ENCODE measurements around the gene HNRNPH1. TPM values are rescaled to one million over a fixed set of nuclear protein-coding genes. Genes with fewer than 3 reads are reported as not detected.
"Not testable (repeated sequence)": the region's sequence is repeated elsewhere in the genome, so short reads cannot be mapped to it uniquely, and the experiment has no call there.

Gene HNRNPH1
- total RNA-seq, 1 donor from 2014 or later: 673 TPM

DNA sequence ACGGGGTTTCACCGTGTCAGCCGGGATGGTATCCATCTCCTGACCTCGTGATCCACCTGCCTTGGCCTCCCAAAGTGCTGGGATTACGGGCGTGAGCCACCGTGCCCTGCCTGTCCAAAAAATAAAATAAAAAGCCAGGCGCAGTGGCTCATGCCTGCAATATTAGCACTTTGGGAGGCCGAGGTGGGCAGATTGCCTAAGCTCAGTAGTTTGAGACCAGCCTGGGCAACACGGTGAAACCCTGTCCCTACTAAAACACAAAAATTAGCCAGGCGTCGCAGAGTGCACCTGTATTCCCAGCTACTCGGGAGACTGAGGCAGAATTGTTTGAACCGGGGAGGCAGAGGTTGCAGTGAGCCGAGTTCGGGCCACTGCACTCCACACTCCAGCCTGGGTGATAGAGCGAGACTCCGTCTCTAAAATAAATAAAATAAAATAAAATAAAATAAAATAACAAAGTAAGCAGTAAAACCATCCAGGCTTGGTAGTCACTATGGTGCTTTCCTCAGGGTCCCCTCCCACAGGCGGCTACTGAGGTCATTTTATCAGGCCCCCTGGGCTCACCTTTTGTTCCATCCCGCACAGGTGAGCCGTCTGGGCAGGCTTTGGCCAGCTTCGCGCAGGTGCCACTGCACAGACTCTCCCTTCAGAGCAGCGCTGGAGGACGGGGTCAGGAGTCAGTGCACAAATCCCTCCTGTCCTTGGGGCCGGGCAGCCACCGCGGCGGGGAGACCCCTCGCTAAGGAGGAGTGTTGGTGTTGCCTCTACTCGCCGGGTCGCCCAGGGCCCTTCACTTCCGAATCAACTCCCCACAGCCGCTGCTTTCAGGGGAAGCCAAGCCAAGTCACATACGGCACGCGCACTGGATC, 10.3 kb upstream of the HNRNPH1 start:
- intact Hi-C loops (cut with DNase I); ATAC-seq: not testable (repeated sequence)
- peak; percentile 36 for DNase-seq (ENCODE audit: low spot score)

DNA sequence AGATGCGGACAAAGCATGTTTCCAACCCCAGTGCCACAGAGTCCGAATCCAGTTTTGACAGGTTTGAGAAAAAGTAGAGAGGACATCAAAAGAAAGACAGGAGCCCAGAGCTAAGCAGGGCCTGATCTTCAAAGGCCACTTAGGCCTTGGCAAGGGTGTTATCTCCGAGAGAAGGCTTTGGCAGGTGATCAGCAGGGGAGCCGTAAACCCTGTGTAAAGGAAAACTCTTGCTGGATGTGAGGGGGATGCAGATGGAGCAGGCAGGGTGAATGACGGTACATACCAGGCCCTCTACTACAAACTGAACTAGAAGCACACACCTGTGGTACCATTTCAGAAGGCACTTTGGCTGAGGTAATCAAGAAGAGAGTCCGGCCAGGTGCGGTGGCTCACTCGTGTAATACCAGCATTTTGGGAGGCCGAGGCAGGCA, 1.4 kb upstream of the HNRNPH1 start:
- DNase-seq (ENCODE audit: low spot score) (peak; percentile 54), ATAC-seq (no peak)
- intact Hi-C loops (cut with DNase I): no loop called here

DNA sequence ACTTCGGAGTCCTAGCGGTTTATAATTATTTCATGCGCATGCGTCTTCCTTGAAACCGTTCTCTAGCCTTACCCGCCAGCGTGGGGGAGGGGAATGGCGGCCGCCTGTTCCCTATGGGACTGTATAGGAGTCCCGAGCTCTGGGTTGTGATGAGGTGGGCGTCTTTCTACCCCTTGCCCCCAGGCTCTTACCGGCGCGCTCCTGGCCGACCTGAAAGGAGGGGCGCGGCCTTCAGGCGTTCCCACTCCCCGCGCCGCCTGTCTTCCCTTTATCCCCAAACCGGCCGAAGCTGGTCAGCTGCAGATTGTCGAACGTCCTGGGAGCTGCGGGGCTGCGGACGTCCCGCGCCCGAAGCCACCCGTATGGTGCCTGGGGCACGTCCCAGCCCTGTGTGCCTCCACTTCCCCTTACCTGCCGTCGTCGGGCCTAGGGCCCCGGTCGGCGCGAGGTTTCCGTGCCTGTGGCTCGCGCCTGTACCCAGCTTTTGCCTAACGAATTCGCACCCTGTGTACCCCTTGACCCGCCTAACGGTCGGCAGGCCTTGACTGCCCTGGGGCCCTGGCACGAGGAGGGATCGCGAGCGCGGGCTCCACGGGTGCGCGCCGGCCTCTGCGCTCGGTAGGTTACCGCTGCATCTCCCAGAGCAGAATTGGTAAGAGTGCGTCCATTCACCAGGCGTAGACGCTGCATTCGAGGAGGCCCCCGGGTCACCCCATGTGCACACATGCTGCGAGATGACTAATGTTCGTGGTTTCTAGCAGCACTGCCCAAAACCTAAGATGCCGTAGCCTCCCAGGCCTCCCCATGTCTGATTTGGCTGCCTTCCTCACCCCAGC, 653 bp upstream of the HNRNPH1 start:
- DNase-seq (ENCODE audit: low spot score) (peak; percentile 72), ATAC-seq (peak; percentile 43)
- intact Hi-C loops (cut with DNase I): no loop called here

DNA sequence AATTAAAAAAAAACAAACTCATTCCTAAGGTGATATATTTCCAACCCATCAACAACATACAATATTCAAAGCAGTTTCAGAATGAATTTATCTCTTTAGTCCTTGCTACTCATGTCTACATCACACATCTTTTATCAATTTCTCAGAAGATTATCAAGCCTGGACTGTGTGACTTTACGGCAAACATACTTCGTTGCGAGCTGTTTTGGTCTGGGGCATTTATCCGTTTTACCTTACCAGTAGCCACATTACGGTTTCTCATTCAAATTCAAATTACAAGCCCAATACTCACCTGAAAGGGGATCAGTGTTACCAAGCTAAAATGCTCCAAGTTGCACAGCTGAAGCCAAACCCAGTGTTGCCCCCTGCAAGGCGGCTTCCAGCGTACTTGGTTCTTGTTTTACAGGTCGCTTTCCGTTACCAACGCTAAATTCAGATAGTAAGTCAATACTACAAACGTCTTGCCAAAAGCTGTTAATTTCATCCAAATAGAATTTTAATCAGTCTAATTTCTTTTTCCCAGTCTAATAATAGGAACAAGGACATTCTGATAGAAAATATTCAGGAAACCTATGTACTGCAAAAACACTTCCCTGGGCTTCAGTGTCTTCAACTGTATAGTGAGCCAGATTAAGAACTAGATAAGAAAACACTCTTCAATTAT, 1.8 kb downstream of the HNRNPH1 start:
- DNase-seq (ENCODE audit: low spot score): peak; percentile 50
- no peak for ATAC-seq
- intact Hi-C loops (cut with DNase I): no loop called here

DNA sequence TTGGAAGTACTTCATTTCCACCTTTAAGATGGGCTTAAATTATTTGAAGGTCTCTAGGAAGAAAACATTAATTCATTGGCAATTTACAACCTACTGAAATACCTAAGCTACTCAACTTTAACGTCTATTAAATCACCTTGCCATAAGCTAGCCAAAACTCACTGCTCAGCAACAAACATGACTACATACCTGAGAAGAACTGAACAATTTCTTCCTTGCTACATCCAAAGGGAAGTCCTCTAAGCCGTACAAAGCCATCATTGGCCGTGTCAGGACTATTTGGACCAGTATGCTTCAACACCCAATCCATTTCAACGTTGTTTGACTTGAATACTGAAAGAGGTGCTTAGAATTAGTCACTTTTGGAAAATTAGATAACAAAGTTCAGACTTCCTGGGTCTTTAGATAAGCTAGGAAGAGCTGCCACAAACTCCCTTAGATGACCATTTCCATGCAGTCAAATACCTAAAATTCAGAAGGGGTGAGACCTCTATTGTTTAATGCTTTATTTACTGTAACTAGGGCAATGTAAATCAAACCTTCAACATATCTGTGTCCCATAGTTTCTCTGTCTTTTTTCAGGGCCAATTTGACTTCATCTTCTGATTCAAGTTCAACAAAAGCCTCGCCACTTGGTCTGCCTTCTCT, 2.6 kb downstream of the HNRNPH1 start:
- intact Hi-C loops (cut with DNase I): no loop called here
- no peak for ATAC-seq
- no peak for DNase-seq (ENCODE audit: low spot score)

DNA sequence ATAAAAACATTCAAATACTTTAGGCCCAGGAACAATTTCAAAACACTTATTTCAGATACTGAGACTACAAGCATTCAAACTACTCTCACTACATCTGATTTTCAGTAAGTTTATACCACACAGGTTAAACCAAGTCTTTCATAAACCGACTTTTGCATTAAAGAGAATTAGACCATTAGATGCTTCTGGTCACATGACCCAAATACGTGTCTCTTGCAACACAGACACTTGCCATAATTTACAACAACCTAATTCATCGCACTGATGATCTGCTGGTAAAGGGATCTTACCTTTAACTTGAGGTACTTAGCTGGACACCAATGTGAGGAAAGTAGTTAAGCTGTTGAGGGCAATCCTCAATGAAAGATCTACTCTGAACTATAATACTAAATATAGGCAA, 3.2 kb downstream of the HNRNPH1 start:
- intact Hi-C loops (cut with DNase I): no loop called here

DNA sequence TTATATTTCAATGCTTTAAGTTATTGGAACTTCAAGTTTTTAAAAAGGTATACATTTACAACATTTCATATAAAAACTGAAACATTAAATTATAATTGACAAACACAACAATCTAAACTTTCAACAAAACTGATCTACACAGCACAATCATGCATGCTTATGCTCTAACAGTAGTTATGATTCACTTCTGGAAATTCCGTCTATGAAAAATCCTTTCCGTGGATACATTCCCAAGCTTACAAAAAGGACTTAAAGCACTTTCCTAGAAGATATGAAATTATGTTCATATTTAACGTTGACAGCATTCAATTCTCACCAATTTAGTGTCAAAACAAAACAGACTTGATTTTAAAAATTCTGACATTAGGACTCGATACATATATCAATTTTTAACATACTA, 3.7 kb downstream of the HNRNPH1 start:
- ATAC-seq: no peak
- DNase-seq (ENCODE audit: low spot score): no peak
- intact Hi-C loops (cut with DNase I): no loop called here

More for the DNA sequence above, 3.2 kb downstream of the HNRNPH1 start:
- ATAC-seq: no peak
- DNase-seq (ENCODE audit: low spot score): no peak

DNA sequence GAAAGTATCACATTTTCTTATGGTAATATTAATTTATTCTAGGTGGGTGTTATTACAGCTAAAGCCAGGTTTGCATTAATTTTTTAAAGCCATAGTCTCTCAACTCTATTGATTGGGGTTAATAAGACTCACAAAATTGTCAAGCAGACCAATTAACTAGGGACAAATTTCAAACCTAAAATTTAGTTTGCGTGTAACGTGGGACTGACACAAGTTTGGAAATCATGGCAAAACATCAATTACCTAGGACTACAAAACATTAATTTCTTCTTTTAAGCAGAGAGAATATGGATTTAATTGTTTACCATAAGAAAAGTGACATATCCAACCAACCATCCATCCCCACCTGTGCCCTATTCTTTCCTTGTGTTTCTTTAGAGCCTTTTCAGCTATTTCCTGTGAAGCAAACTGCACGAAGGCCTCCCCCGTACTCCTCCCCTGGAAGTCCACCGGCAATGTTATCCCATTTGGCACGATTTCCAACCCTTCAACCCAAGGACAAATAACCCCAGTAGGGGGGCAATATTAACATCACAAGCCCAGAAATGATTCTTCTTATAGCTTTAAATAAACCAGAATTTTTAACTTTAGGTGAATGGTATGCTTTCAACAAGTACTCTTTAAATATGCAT, 4.4 kb downstream of the HNRNPH1 start:
- ATAC-seq (no peak), DNase-seq (ENCODE audit: low spot score) (no peak)
- intact Hi-C loops (cut with DNase I): no loop called here

DNA sequence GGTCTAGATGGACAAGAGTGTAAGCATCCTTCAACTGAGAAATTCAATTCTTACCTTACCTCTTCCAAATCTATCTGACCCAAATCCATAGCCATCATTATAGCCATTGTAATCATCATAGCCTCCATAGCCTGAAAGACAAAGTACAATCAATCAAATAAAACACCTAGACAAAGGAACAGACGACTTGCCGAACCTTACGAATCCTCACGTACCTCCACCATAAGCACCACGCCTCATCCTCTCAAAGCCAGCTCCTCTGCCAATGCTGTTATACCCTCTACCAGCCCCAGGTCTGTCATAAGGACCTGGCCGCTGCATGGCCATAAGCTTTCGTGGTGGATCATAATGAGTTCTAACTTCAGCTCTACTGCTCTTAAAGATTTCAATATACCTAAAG, 5.5 kb downstream of the HNRNPH1 start:
- intact Hi-C loops (cut with DNase I): no loop called here
- ATAC-seq (no peak), DNase-seq (ENCODE audit: low spot score) (no peak)

DNA sequence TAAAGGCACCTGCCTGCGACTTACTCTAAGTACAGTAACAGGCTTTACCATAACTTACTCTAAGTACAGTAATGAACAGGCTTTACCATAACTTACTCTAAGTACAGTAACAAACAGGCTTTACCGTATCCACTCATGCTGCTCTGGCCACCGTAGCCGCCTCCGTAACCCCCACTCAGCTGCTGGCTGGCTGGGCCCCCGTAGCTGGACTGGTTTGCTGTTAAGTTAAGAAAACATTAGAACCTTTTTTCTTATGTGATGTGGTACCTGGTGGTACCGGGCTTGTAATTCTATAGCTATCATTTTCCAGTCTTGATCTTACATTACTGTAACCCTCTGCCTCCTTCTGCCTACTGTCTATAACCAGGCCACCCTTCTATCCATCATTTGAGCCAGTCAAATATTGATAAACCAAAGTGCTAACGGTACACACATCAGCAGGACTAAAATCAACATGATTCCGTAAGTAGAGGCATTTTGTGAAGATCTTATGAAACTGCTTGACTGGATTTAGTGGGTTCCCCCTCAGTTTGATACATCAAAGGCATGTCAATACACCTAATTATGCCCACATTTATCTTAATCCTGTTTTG, 7.4 kb downstream of the HNRNPH1 start:
- DNase-seq (ENCODE audit: low spot score): peak; percentile 27
- intact Hi-C loops (cut with DNase I): no loop called here
- ATAC-seq: no peak

DNA sequence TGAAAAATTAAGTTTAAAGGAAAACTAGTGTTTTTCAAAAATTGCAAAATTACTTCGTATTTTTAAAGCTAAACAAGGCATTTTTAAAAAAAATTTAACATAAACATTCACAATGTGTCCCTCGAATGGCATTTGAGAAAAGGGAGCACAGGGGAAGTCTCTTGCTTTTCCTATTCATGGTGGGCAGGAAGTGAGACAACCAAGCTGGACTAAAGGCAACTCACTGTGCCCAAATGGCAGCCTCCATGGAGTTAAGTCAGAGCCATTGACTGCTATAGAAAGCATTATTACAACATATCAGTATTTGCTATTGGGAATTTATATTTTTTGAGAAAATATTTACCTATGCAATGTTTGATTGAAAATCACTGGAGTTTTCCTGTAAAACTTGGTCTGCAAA, 8.3 kb downstream of the HNRNPH1 start:
- ATAC-seq (no peak), DNase-seq (ENCODE audit: low spot score) (no peak)
- intact Hi-C loops (cut with DNase I): no loop called here

DNA sequence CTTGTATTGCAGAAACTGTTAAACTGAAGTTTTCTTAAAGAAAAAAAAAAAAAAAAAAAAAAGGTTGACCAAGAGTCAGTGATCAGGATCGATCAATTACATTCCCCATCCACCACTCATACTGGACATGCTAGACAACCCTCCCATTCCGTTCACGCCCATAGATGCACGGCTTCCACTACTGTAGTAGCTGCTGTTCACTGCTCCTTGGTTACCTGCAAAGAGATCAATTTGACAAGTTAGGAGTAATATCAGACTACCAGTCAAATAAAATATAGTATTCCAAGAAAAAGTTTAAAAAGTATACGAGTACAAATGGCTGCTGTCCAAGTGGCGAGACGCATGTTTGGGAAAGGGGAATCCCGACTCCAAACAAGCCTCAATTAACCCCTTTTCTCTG, 8.7 kb downstream of the HNRNPH1 start:
- intact Hi-C loops (cut with DNase I): no loop called here
- DNase-seq (ENCODE audit: low spot score): peak; percentile 9

DNA sequence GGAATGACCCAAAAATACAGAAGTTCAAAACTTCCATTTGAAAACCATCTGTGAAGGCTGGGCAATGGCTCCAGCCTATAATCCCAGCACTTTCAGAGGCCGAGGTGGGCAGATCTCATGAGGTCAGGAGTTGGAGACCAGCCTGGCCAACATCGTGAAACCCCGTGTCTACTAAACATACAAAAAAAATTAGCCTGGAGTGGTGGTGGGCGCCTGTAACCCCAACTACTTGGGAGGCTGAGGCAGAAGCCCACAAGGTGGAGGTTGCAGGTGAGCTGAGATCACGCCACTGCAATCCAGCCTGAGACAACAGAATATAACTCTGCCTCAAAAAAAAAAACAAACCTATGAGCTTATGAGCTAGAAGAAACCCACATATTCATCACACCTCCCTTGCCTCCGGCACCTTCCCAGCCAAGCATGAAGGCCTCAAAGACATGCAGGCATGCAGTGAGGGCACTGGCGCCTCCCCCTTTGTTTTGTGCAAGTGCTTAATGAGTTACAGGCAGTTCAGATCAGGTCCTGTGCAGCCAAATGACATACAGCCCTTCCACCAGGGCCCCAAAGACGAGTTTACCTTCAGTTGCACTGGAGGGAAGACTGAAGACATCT, 9.9 kb downstream of the HNRNPH1 start:
- DNase-seq (ENCODE audit: low spot score) (no peak), ATAC-seq (no peak)
- intact Hi-C loops (cut with DNase I): no loop called here

More for the DNA sequence above, 8.7 kb downstream of the HNRNPH1 start:
- ATAC-seq: no peak

DNA sequence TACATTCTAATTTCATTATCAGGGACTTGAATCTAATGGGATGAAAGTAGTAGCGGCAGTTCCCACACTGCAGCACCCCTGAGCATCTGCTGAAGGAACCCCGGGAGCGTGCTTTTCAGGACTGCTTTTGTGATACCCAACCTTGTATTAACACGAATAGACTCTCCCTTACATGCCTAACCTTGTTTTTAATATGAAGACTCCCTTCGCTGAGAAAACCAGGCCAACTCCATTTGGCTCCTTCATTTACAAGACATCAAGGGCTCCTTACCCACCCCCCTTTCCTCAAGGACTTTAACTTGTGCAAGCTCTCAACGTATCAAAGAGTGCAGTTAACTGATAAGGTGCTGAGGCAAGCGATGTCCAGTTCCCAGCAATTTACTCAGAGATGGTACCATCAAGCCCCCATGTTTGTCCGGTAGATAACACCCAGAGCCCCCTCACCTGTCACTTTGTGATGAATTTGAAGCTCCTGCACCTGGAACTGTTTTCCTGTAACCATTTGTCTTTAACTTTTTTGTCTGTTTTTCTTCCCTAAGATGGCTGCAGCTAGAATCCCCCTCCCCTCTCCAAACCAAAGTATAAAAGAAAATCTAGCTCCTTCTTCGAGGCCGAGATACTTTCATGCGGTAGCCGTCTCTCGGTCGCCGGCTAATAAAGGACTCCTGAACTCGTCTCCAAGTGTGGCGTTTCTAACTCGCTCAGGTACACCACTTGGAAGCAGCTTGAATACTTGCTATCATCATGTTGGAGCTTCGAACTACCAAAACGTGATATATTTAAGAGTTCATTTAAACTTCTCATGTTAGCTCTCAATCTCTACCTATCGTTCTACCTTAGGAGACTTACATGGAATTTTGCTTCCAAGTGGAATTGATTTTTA, 10.7 kb downstream of the HNRNPH1 start:
- intact Hi-C loops (cut with DNase I): no loop called here
- no peak for DNase-seq (ENCODE audit: low spot score)

DNA sequence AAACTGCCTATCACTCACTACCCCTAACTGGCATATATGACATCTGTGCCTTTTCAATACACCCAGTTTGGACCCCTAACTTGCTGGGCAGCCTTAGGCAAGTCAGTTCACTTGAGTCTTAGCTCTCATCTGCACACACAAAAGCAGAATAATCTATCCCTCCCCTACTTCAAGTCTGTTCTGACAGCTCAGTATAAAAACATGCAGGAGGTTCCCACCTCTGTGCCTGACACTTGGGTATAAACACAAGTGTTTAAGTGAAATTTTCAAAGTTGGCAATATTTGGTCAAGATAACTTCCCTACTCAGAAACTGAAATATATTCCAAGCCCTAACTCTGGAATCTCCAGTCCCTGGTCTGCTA, 12.6 kb downstream of the HNRNPH1 start:
- intact Hi-C loops (cut with DNase I): no loop called here
- no peak for DNase-seq (ENCODE audit: low spot score)

More for the DNA sequence above, 10.7 kb downstream of the HNRNPH1 start:
- ATAC-seq: no peak

DNA sequence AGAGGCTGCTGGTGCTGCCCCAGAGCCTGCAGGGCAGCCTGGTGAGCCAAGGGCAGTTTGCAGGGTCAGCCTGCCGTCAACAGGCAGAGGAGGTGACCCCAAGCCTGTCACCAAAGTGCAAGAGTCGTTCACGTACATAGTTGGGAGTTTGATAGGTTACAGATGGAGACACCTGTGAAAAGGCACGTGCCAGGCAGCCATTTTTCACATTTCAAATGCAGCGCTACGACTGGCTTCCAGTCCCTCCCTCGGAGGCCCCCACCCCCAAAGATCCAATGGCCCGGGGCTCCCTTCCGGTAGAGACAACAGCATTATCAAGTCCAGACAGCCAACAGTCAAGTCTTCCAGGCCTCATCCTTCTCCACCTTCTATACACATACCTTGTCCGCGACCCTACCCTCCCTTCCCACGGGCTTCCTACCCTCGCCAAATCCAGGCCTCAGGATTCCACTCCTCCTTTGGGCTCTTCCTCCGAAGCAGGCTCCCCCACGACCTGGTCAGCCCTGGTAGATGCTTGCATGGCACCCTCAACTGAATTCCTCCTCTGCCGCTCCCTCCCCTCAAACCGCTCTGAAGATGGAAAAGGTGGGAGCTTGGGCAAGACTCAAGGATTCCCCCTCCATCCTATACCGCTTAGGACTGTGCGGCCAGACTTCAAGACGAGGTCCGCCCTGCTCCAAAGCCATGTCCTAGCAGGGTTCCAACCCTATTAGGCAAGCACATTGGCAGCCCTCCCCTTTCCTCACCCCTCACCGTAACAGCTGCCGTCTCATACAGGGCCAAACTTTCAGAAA, 13.2 kb downstream of the HNRNPH1 start:
- peak; percentile 42 for DNase-seq (ENCODE audit: low spot score)

More for the DNA sequence above, 12.6 kb downstream of the HNRNPH1 start:
- ATAC-seq: no peak

More for the DNA sequence above, 13.2 kb downstream of the HNRNPH1 start:
- intact Hi-C loops (cut with DNase I): no loop called here
- peak; percentile 39 for ATAC-seq

Measured in sciatic nerve (tissue), 2 donors.